GM23248 (cell line): ENCODE data around the gene NPY5R. TPM values are rescaled to one million over a fixed set of nuclear protein-coding genes. Genes with fewer than 3 reads are reported as not detected.

Experiments used
- DNase-seq: peaks from one replicate; pipeline ENCODE4 v3.0.0-alpha.2; 2015
- H2AFZ ChIP-seq: fragments of 200-600 bp; sonication (generic); 2 replicates; pipeline ENCODE4 v1.6.1; 2016; ENCODE audit warnings: antibody characterized with exemption
- H3F3A ChIP-seq: fragments of 200-600 bp; sonication (generic); 2 replicates; pipeline ENCODE4 v1.6.1; 2016; ENCODE audit warnings: mild to moderate bottlenecking, antibody characterized with exemption, mixed run types; ENCODE audit not compliant: insufficient read depth
- H3K27ac ChIP-seq: fragments of 200-600 bp; sonication (generic); 2 replicates; pipeline ENCODE4 v1.5.1; 2016; ENCODE audit warnings: mild to moderate bottlenecking
- H3K27me3 ChIP-seq: fragments of 200-600 bp; sonication (generic); replicated peaks from 2 replicates; pipeline ENCODE4 v1.6.1; 2016; ENCODE audit warnings: mild to moderate bottlenecking; ENCODE audit not compliant: insufficient read depth
- H3K36me3 ChIP-seq: fragments of 200-600 bp; sonication (generic); 2 replicates; pipeline ENCODE4 v1.6.1; 2016; ENCODE audit warnings: low read depth, mild to moderate bottlenecking
- H3K4me1 ChIP-seq: fragments of 200-600 bp; sonication (generic); 2 replicates; pipeline ENCODE4 v1.6.1; 2016; ENCODE audit warnings: mild to moderate bottlenecking; ENCODE audit not compliant: insufficient read depth
- H3K4me2 ChIP-seq: fragments of 200-600 bp; sonication (generic); one replicate; pipeline ENCODE4 v1.6.1; 2016; ENCODE audit warnings: mild to moderate bottlenecking; ENCODE audit not compliant: unreplicated experiment
- H3K4me3 ChIP-seq: fragments of 200-600 bp; sonication (generic); 2 replicates; pipeline ENCODE4 v1.5.1; 2016; ENCODE audit warnings: mild to moderate bottlenecking
- H3K79me2 ChIP-seq: fragments of 200-600 bp; sonication (generic); 2 replicates; pipeline ENCODE4 v1.6.1; 2016; ENCODE audit warnings: mild to moderate bottlenecking; ENCODE audit not compliant: insufficient read depth
- H3K9ac ChIP-seq: fragments of 200-600 bp; sonication (generic); 2 replicates; pipeline ENCODE4 v1.6.1; 2016; ENCODE audit warnings: mild to moderate bottlenecking
- H3K9me2 ChIP-seq: fragments of 200-600 bp; sonication (generic); 2 replicates; pipeline ENCODE4 v1.6.1; 2016; ENCODE audit warnings: mixed run types, mild to moderate bottlenecking, moderate library complexity; ENCODE audit not compliant: insufficient read depth
- H3K9me3 ChIP-seq: fragments of 200-600 bp; sonication (generic); one replicate; pipeline ENCODE4 v1.6.1; 2017; ENCODE audit warnings: low read depth
- H4K20me1 ChIP-seq: fragments of 200-600 bp; sonication (generic); 2 replicates; pipeline ENCODE4 v1.6.0; 2016; ENCODE audit not compliant: insufficient read depth
- EZH2 ChIP-seq: fragments of 200-600 bp; sonication (generic); IDR thresholded peaks from 2 replicates; pipeline ENCODE4 v1.6.1; 2018; ENCODE audit warnings: antibody characterized with exemption, mild to moderate bottlenecking; ENCODE audit not compliant: insufficient read depth, poor library complexity, severe bottlenecking
- EZH2phosphoT487 ChIP-seq: fragments of 200-600 bp; sonication (generic); IDR thresholded peaks from 2 replicates; pipeline ENCODE4 v1.6.1; 2018; ENCODE audit warnings: antibody characterized with exemption, moderate library complexity, mild to moderate bottlenecking, low read depth; ENCODE audit not compliant: insufficient read depth
- WGBS, 2 experiments: methylation state at CpG; one replicate each; pipeline ENCODE4 v1.1.6; 2015 to 2017; ENCODE audit warnings: low lambda C conversion rate in 2 of 2, low coverage in 1 of 2; ENCODE audit errors: missing lambda C conversion rate in 2 of 2; 5-methylcytosine and 5-hydroxymethylcytosine counted together
- in situ Hi-C: fragments of 300-500 bp; cut with MboI; formaldehyde crosslinking; loops from 2 replicates; pipeline ENCODE4 v1.15.0; 2020
- polyA plus RNA-seq: library from polyadenylated mRNA; unstranded; fragments of >200 nt; fragmentation: Nextera tagmentation; extraction: Ambion mirVana; gene quantifications from 2 replicates; pipeline ENCODE4 v1.2.1, GENCODE V29; 2016
- total RNA-seq: library from RNA; depleted of rRNA; stranded (reverse); fragments of >200 nt; shearing (Covaris generic); gene quantifications from 2 replicates; pipeline ENCODE4 v1.2.3, GENCODE V29; 2014

NPY5R gene
- total and polyA plus RNA-seq, 2 experiments from 2014 or later, result not detected

DNA sequence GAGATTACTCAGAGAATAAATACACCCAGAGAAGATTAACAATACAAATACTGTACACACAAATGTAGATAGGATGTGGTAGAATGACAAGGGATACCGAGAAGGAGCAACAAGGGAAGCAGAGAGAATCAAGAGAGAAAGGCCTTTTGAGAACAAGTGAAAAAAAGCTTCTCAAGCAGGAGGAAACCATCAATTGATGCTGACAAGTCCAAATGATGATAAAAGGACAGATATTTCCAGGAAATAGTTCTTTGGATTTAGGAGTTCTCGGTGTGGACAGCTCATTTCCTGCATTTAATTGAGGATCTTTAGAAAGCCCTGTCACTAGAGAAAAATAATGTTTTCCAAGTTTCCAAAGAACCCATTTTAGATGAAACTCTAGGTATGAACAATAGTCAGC lies 48.1 kb downstream of the NPY5R start:
- no peak for DNase-seq
- TF ChIP-seq EZH2 (no peak), EZH2phosphoT487 (no peak)
- Histone ChIP-seq H3K36me3 (no peaks in the 10 kb centered on the region), H3K4me3 (no peak overlapping the region), H3K9me2 (no peaks in the 10 kb centered on the region), H3K27me3 (no peaks in the 10 kb centered on the region), H3K4me2 (no peak overlapping the region), H3K9ac (no peak overlapping the region), H3K79me2 (no peaks in the 10 kb centered on the region), H3F3A (no peaks in the 10 kb centered on the region), H3K9me3 (no peaks in the 10 kb centered on the region), H3K4me1 (0 out of 2 replicates have a peak, but pooled peaks cover 3% of the 10 kb centered on the region), H4K20me1 (no peaks in the 10 kb centered on the region), H2AFZ (no peak overlapping the region), H3K27ac (no peak overlapping the region)
- in situ Hi-C loops, result no loop called here
- WGBS, 2 experiments, result 6 to 10% methylated on average over 2 of the region's 2 CpGs

DNA sequence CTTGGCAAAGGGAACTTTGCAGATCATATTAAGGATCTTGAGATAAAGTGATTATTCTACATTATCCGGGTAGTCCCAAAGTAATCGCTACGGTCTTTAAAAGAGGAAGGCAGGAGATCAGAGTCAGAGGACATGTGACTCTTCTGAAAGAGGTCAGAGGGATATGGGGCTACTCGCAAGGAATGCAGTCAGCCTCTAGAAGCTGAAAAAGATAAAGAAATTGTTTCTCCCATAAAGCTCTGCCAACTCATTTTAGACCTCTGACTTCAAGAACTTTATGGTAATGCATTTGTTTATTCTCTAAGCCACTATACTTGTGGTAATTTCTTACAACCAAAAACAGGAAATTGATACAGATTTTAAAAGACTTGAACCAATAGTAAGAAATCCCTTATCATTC lies 48.6 kb downstream of the NPY5R start:
- Histone ChIP-seq H3K9me3 (no peaks in the 10 kb centered on the region), H4K20me1 (no peaks in the 10 kb centered on the region), H3K36me3 (no peaks in the 10 kb centered on the region), H3K79me2 (no peaks in the 10 kb centered on the region), H2AFZ (no peak overlapping the region), H3K27me3 (no peaks in the 10 kb centered on the region), H3K27ac (no peak overlapping the region), H3K4me2 (no peak overlapping the region), H3K4me1 (0 out of 2 replicates have a peak, but pooled peaks cover 3% of the 10 kb centered on the region), H3K9ac (no peak overlapping the region), H3K9me2 (no peaks in the 10 kb centered on the region), H3F3A (no peaks in the 10 kb centered on the region), H3K4me3 (no peak overlapping the region)
- in situ Hi-C loops, result no loop called here
- WGBS, 2 experiments, result 60 to 75% methylated on average over 4 of the region's 4 CpGs
- TF ChIP-seq EZH2phosphoT487 (no peak), EZH2 (no peak)
- DNase-seq, result no peak

DNA sequence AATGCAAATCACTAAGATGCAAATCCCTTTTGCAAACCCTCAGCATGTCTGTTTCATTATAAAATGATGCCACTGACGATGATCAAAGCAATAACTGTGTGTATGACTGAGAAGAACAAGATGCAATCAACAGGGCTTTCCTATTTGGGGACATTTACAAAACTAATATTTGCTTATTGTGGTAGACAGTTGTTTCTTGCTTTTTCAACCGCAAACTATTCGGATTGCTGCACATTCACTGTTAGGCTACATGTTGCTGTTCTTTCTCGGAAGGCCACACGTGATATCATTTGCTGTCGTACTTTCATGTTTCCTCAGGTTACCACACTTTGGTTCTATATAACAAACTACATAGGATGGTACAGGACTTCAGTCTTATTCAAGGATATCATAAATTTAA lies 49.8 kb downstream of the NPY5R start:
- Histone ChIP-seq H3K27ac (no peak overlapping the region), H3K9ac (no peak overlapping the region), H4K20me1 (no peaks in the 10 kb centered on the region), H2AFZ (no peak overlapping the region), H3K9me2 (no peaks in the 10 kb centered on the region), H3K27me3 (no peaks in the 10 kb centered on the region), H3K9me3 (no peaks in the 10 kb centered on the region), H3K4me3 (no peak overlapping the region), H3K4me2 (no peak overlapping the region), H3F3A (no peaks in the 10 kb centered on the region), H3K79me2 (no peaks in the 10 kb centered on the region), H3K4me1 (0 out of 2 replicates have a peak, but pooled peaks cover 3% of the 10 kb centered on the region), H3K36me3 (no peaks in the 10 kb centered on the region)
- TF ChIP-seq EZH2, result no peak
- no peak for TF ChIP-seq EZH2phosphoT487
- 44 to 45% methylated on average over 6 of the region's 6 CpGs for WGBS, 2 experiments
- in situ Hi-C loops, result no loop called here
- no peak for DNase-seq

DNA sequence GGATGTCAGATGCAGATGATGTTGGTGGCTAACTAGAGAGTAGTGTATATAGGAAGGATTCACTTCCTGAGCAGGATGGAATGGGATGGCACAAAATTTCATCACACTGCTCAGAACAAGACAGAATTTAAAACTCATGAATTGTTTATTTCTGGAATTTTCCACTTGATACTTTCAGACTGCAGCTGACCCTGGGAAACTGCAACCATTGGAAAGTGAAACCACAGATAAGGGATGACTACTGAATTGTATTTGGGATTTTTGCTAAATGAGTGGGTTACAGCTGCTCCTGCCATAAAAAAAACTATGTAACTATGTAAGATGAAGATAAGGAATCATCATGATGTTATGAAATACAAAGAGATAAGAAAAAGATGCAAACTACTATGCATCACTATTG lies 51.4 kb downstream of the NPY5R start:
- no peak overlapping the region for H3K4me3 ChIP-seq
- in situ Hi-C loops, result no loop called here
- TF ChIP-seq EZH2phosphoT487 (no peak), EZH2 (no peak)
- 0 out of 2 replicates have a peak, but pooled peaks cover 3% of the 10 kb centered on the region for H3K4me1 ChIP-seq
- H4K20me1 ChIP-seq, result no peaks in the 10 kb centered on the region
- no peaks in the 10 kb centered on the region for H3F3A ChIP-seq
- H3K9me3 ChIP-seq, result no peaks in the 10 kb centered on the region
- DNase-seq, result peak; percentile 12
- no peaks in the 10 kb centered on the region for H3K79me2 ChIP-seq
- H3K9me2 ChIP-seq, result no peaks in the 10 kb centered on the region
- H3K27ac ChIP-seq, result no peak overlapping the region
- no peak overlapping the region for H2AFZ ChIP-seq
- H3K27me3 ChIP-seq, result no peaks in the 10 kb centered on the region
- H3K9ac ChIP-seq, result no peak overlapping the region
- no peak overlapping the region for H3K4me2 ChIP-seq
- H3K36me3 ChIP-seq, result no peaks in the 10 kb centered on the region

DNA sequence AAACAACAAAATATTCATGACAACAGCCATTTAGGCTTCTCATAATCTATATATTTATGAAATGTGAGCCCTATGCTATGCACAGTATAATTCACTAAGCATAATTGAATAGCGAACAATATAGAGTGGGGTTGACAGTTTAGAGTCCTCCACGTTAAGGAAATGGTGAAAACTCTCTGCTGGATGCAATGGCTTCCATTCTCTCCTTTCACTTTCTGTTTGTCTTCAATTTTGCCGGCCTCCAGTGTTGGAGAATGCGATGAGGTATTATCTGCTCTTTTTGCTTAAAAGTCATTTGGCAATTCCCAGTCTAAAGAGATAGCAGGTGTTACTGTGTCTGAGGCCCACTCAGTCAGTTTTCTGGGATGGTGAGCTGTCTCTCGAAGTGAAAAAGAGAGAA lies 52.1 kb downstream of the NPY5R start:
- Histone ChIP-seq H3K4me1 (0 out of 2 replicates have a peak, but pooled peaks cover 3% of the 10 kb centered on the region), H3K36me3 (no peaks in the 10 kb centered on the region), H3F3A (no peaks in the 10 kb centered on the region), H3K4me2 (peak overlapping the region; percentile 49), H4K20me1 (no peaks in the 10 kb centered on the region), H3K9ac (no peak overlapping the region), H3K27me3 (no peaks in the 10 kb centered on the region), H3K4me3 (peak overlapping the region; percentile 59), H3K27ac (no peak overlapping the region), H2AFZ (peak overlapping the region; percentile 75), H3K79me2 (no peaks in the 10 kb centered on the region), H3K9me3 (no peaks in the 10 kb centered on the region), H3K9me2 (no peaks in the 10 kb centered on the region)
- no peak for TF ChIP-seq EZH2phosphoT487
- TF ChIP-seq EZH2, result no peak
- in situ Hi-C loops, result no loop called here
- WGBS, 2 experiments, result 28 to 31% methylated on average over 5 of the region's 5 CpGs
- DNase-seq, result no peak
